Breast epithelium (tissue), 4 donors: Measurements from ENCODE around the gene C1orf210. TPM values are rescaled to one million over a fixed set of nuclear protein-coding genes. Genes with fewer than 3 reads are reported as not detected.

Experiments
- DNase-seq, 2 donors: peaks; one replicate each; pipeline ENCODE4 v3.0.0-alpha.2; 2019; ENCODE audit warnings: low spot score in 2 of 2
- H3K27ac ChIP-seq, 2 donors: fragments of 200-600 bp; sonication (generic) in 1 of 2; one replicate each; pipeline ENCODE4 v1.5.1; 2016 to 2019; ENCODE audit warnings: mild to moderate bottlenecking in 1 of 2
- H3K27me3 ChIP-seq, 2 donors: fragments of 200-600 bp; sonication (generic) in 1 of 2; one replicate each; pipeline versions ENCODE4 v1.5.1 to v1.6.0; 2017 to 2019; ENCODE audit warnings: control low read depth in 1 of 2, mild to moderate bottlenecking in 1 of 2
- H3K36me3 ChIP-seq: fragments of 200-600 bp; one replicate; pipeline ENCODE4 v1.5.1; 2019
- H3K4me1 ChIP-seq, 2 donors: fragments of 200-600 bp; sonication (generic); one replicate each; pipeline ENCODE4 v1.5.1; 2016 to 2019; ENCODE audit warnings: control low read depth in 1 of 2
- H3K4me3 ChIP-seq, 3 donors: fragments of 200-600 bp; sonication (generic); 1 replicate in 2 of 3; 2 replicates in 1 of 3; pipeline ENCODE4 v1.5.1; 2016 to 2019; ENCODE audit warnings: mild to moderate bottlenecking in 3 of 3, moderate library complexity in 2 of 3
- H3K9me3 ChIP-seq, 2 donors: fragments of 200-600 bp; sonication (generic) in 1 of 2; one replicate each; pipeline ENCODE4 v1.5.1; 2016 to 2019; ENCODE audit warnings: control low read depth in 1 of 2
- CTCF ChIP-seq, 3 donors: fragments of 450-650 bp; IDR thresholded peaks; one replicate each; pipeline ENCODE4 v1.5.1; 2016 to 2017; ENCODE audit warnings: antibody characterized with exemption in 3 of 3, mild to moderate bottlenecking in 3 of 3, moderate library complexity in 3 of 3
- POLR2A ChIP-seq: fragments of 450-650 bp; IDR thresholded peaks from one replicate; pipeline ENCODE4 v1.6.1; 2016; ENCODE audit warnings: antibody characterized with exemption, mild to moderate bottlenecking, moderate library complexity
- POLR2AphosphoS5 ChIP-seq, 3 donors: sonication (generic); formaldehyde crosslinking; IDR thresholded peaks; one replicate each; pipeline ENCODE4 v1.6.1; 2017; ENCODE audit warnings: antibody characterized with exemption in 3 of 3
- intact Hi-C: fragments of 100-400 bp; cut with DNase I; formaldehyde crosslinking; loops from one replicate; pipeline ENCODE4 v1.15.1; 2023; ENCODE audit warnings: low total_unique reads
- total RNA-seq, 3 donors: library from RNA; depleted of rRNA; stranded (reverse); fragments of >200 nt; gene quantifications; one replicate each; pipeline ENCODE4 v1.1.0, GENCODE V29; 2016

Gene C1orf210
- total RNA-seq, 3 donors from 2014 or later, result 7.2 to 31.3 TPM; not detected in 1

- H3K4me1 ChIP-seq, result no peaks in the 10 kb centered on the region
- intact Hi-C loops, result no loop called here
- no peak for DNase-seq
- no peaks in the 10 kb centered on the region for H3K27me3 ChIP-seq
- H3K36me3 ChIP-seq, result no peaks in the 10 kb centered on the region
- no peak for TF ChIP-seq POLR2A
- TF ChIP-seq POLR2AphosphoS5 (IDR thresholded peaks at IDR 0.05), result no peak
- no peak for TF ChIP-seq CTCF (IDR thresholded peaks at IDR 0.05)
- no peak overlapping the region for H3K4me3 ChIP-seq
- H3K27ac ChIP-seq, result no peak overlapping the region
- peaks cover 0 to 4% of the 10 kb centered on the region in 2 donors for H3K9me3 ChIP-seq
Observed at GRCh38 chr1:43327549-43328292, 42.3 kb upstream of the C1orf210 start.

GRCh38 chr1:43325381-43325780 is 40.0 kb upstream of the C1orf210 start:
- no peaks in the 10 kb centered on the region for H3K4me1 ChIP-seq
- no peak for DNase-seq
- peaks cover 0 to 4% of the 10 kb centered on the region in 2 donors for H3K9me3 ChIP-seq
- no peaks in the 10 kb centered on the region for H3K36me3 ChIP-seq
- no peak overlapping the region for H3K27ac ChIP-seq
- no peaks in the 10 kb centered on the region for H3K27me3 ChIP-seq
- no peak overlapping the region for H3K4me3 ChIP-seq
- intact Hi-C loops, result no loop called here
- TF ChIP-seq POLR2A, result no peak

GRCh38 chr1:43324810-43325209 is 39.4 kb upstream of the C1orf210 start:
- peaks cover 0 to 4% of the 10 kb centered on the region in 2 donors for H3K9me3 ChIP-seq
- no peaks in the 10 kb centered on the region for H3K4me1 ChIP-seq
- H3K4me3 ChIP-seq, result no peak overlapping the region
- H3K27me3 ChIP-seq, result no peaks in the 10 kb centered on the region
- H3K36me3 ChIP-seq, result no peaks in the 10 kb centered on the region
- no peak overlapping the region for H3K27ac ChIP-seq
- no peak for DNase-seq
- TF ChIP-seq POLR2AphosphoS5 (IDR thresholded peaks at IDR 0.05) (no peak), CTCF (IDR thresholded peaks at IDR 0.05) (no peak), POLR2A (no peak)
- intact Hi-C loops, result no loop called here

- DNase-seq, result no peak
- peaks cover 0 to 4% of the 10 kb centered on the region in 2 donors for H3K9me3 ChIP-seq
- TF ChIP-seq CTCF (IDR thresholded peaks at IDR 0.05) (no peak), POLR2AphosphoS5 (IDR thresholded peaks at IDR 0.05) (no peak), POLR2A (no peak)
- H3K36me3 ChIP-seq, result no peaks in the 10 kb centered on the region
- H3K27me3 ChIP-seq, result no peaks in the 10 kb centered on the region
- H3K27ac ChIP-seq, result no peak overlapping the region
- H3K4me1 ChIP-seq, result no peaks in the 10 kb centered on the region
- no peak overlapping the region for H3K4me3 ChIP-seq
- intact Hi-C loops, result no loop called here
Observed at GRCh38 chr1:43322506-43322905, 37.1 kb upstream of the C1orf210 start.

GRCh38 chr1:43321331-43321891 is 36.0 kb upstream of the C1orf210 start:
- H3K36me3 ChIP-seq, result no peaks in the 10 kb centered on the region
- TF ChIP-seq CTCF (IDR thresholded peaks at IDR 0.05), result no peak
- TF ChIP-seq POLR2A, result no peak
- no peak for TF ChIP-seq POLR2AphosphoS5 (IDR thresholded peaks at IDR 0.05)
- peak in 1 of 2 donors; percentile 24 for DNase-seq

More at GRCh38 chr1:43321331-43321891, 36.0 kb upstream of the C1orf210 start:
- Histone ChIP-seq H3K9me3 (peaks cover 0 to 4% of the 10 kb centered on the region in 2 donors), H3K27ac (no peak overlapping the region), H3K4me3 (no peak overlapping the region), H3K27me3 (no peaks in the 10 kb centered on the region), H3K4me1 (no peaks in the 10 kb centered on the region)
- intact Hi-C loops, result no loop called here
